ENCODE results near the gene FNBP1.
"Not testable (repeated sequence)": the region's sequence is repeated elsewhere in the genome, so short reads cannot be mapped to it uniquely, and the experiment has no call there.

Gene FNBP1

DNA sequence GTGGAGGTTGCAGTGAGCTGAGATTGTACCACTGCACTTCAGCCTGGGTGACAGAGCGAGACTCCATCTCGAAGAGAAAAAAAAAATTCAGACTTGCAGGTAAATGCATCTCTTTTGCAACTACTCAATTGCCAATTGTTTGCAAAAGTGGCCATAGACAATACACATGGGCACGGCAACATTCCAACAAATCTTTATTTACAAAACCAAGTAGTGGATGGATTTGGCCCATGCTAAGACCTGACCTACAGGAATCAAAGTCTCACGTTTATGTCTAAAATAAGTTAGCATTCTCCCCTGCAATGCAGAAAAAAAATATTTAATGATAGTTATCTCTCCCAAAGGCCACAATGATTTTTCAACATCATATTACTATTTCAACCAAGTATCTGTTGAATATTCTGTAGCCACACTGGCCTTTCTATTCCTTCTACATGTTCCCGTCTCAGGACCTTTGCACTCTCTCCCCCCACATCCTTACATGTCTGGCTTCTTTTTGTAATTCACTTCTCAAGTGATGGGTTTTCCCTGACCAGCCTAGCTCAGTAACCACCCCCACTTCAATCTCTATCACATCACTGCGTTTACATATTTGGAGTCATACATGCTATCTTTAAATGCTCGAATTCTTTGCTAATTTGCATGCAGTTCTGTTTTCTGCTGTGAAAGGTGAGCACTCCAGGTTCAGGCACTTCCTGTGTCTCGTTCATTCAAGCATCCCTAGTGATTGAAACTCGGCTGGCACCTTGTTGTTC is 54.2 kb downstream of the FNBP1 start:
- H3K27me3 Mint-ChIP-seq = no peaks in the 10 kb centered on the region
- no peak overlapping the region for H3K4me3 Mint-ChIP-seq
- peaks cover 64% of the 10 kb centered on the region for H3K4me1 Mint-ChIP-seq
- peak overlapping the region; percentile 82 for H3K27ac Mint-ChIP-seq
- CTCF ChIA-PET = no interaction called here
- H3K9me3 Mint-ChIP-seq = no peaks in the 10 kb centered on the region
- no peak for DNase-seq
- H3K36me3 Mint-ChIP-seq = peaks cover 46% of the 10 kb centered on the region

DNA sequence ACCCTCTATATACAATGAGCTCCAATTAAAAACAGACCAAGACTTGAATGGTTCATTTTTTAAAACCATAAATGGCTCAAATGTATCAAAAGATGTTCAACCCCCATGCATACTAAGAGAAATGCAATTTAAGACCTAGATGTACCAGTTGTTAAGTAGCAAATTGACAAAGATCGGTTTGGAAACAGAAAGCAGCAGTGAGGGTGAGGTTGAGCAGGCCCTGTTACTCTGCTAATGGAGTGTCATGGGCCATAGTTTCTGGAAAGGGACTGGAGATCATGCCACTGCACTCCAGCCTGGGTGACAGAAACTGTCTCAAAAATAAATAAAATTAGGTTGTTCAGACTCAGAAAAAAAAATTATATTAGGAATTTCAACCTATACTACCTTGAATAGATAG is 55.0 kb downstream of the FNBP1 start:
- peak overlapping the region; percentile 58 for H3K27ac Mint-ChIP-seq
- H3K4me3 Mint-ChIP-seq = no peak overlapping the region
- no peak for DNase-seq
- no peaks in the 10 kb centered on the region for H3K27me3 Mint-ChIP-seq
- H3K4me1 Mint-ChIP-seq = peaks cover 64% of the 10 kb centered on the region
- H3K36me3 Mint-ChIP-seq = peaks cover 45% of the 10 kb centered on the region
- no peaks in the 10 kb centered on the region for H3K9me3 Mint-ChIP-seq
- CTCF ChIA-PET = interaction anchor here (1.0 kb wide), 1 partner anchor 51 kb away, joined by 3 read pairs; no protein-coding TSS in a partner anchor

DNA sequence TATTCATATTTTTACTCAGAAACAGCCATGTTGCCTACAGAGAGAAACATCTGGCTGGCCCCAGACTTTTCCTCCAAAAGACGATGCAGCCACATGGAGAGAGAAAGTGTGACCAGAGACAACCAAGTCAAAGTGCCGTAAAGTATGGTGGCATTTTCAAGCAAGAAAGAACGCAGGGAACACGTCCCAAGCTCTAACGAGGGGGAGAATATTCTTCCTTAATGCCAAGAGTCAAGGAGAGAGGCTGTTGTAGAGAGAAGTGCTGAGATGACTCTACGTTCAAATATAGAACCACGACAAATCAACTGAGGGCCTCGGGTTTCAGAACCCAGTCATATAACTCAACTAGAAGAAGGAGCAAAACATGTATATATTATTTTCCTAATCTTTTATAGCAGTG is 55.9 kb downstream of the FNBP1 start:
- DNase-seq = no peak
- H3K36me3 Mint-ChIP-seq = peaks cover 44% of the 10 kb centered on the region
- H3K4me1 Mint-ChIP-seq = peaks cover 61% of the 10 kb centered on the region
- peak overlapping the region; percentile 52 for H3K27ac Mint-ChIP-seq
- H3K4me3 Mint-ChIP-seq = no peak overlapping the region
- no peaks in the 10 kb centered on the region for H3K9me3 Mint-ChIP-seq
- CTCF ChIA-PET = no interaction called here
- no peaks in the 10 kb centered on the region for H3K27me3 Mint-ChIP-seq

DNA sequence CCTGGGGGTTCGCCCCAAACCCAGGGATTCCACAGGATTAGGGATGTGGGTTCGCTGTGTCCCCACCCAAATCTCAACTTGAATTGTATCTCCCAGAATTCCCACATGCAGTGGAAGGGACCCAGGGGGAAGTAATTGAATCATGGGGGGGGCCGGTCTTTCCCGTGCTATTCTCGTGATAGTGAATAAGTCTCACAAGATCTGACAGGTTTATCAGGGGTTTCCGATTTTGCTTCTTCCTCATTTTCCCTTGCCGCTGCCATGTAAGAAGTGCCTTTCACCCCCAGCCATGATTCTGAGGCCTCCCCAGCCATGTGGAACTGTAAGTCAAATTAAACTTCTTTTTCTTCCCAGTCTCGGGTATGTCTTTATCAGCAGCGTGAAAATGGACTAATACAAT is 58.4 kb downstream of the FNBP1 start:
- H3K27ac Mint-ChIP-seq, CTCF ChIA-PET, DNase-seq, H3K27me3 Mint-ChIP-seq, H3K9me3 Mint-ChIP-seq: not testable (repeated sequence)
- peak overlapping the region; percentile 7 for H3K4me3 Mint-ChIP-seq
- H3K36me3 Mint-ChIP-seq = peaks cover 37% of the 10 kb centered on the region
- peaks cover 43% of the 10 kb centered on the region for H3K4me1 Mint-ChIP-seq

DNA sequence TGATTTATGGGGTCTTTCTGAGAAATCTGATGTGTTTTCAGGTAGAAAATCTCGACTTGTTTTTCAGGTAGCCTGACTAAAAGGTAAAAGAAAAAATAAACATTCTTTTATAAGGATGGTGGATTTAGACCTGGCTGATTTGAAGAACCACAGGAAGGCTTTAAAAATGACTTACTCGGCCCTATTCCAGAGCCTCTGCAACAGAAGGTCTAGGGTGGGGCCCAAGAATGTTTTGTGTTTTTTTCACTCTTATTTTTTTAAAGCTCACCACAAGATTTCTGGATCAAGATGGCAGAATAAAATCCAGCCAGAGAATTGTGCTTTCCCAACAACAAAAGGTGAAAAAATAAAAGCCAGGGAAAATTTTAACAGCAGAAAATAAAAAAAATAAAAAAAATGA is 59.1 kb downstream of the FNBP1 start:
- H3K27ac Mint-ChIP-seq = no peak overlapping the region
- H3K27me3 Mint-ChIP-seq = no peaks in the 10 kb centered on the region
- no peaks in the 10 kb centered on the region for H3K9me3 Mint-ChIP-seq
- H3K36me3 Mint-ChIP-seq = peaks cover 37% of the 10 kb centered on the region
- peaks cover 39% of the 10 kb centered on the region for H3K4me1 Mint-ChIP-seq
- CTCF ChIA-PET = no interaction called here
- DNase-seq = no peak
- H3K4me3 Mint-ChIP-seq = no peak overlapping the region

DNA sequence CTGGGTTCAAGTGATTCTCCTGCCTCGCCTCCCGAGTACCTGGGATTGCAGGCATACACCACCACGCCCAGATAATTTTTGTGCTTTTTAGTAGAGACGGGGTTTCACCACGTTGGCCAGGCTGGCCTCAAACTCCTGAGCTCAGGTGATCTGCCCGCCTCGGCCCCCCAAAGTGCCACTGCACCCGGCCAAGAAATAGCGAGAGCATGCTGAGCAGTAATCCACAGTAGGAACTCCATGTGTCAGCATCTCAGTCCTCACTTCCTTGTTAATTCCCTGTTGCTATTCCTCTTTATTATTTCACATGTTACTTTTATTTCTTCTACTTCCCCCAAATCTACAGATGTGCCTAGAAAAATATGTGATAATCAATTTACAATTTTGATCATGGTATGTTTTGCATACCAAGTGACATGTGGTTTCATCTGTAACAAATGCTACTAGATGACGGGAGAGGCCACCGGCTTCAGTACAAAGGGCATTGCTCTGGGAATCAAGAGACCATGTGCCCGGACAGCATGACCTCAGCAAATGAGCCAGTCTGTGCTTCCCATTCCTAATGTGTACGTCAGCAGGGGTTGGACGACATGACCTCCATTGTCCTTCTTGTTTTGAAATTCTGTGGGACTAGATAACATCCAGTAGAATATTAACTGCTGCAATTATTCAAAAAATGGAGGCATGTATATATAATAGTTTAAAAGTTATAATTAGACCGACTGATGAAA is 61.6 kb downstream of the FNBP1 start:
- Mint-ChIP-seq H3K9me3 (no peaks in the 10 kb centered on the region), H3K27me3 (no peaks in the 10 kb centered on the region), H3K27ac (peak overlapping the region; percentile 28), H3K36me3 (peaks cover 44% of the 10 kb centered on the region), H3K4me3 (no peak overlapping the region), H3K4me1 (peaks cover 28% of the 10 kb centered on the region)
- CTCF ChIA-PET = no interaction called here
- DNase-seq = no peak

DNA sequence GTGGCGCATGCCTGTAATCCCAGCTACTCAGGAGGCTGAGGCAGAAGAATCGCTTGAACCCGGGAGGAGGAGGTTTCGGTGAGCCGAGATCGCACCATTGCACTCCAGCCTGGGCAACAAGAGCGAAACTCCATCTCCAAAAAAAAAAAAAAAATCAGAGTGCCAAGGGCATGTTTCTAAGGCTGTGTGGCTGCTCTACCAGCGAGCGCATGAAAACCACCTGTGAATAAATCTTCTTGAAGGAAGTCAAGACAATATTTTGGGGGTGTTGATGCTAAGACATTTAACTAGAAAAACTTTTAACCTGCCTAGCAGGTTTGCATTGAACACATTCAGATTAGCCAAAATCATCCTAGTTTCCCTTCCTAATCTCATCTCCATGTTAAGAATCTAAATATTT is 62.8 kb downstream of the FNBP1 start:
- H3K4me1 Mint-ChIP-seq = peaks cover 24% of the 10 kb centered on the region
- not testable (repeated sequence) for DNase-seq, H3K4me3 Mint-ChIP-seq, H3K9me3 Mint-ChIP-seq, H3K27me3 Mint-ChIP-seq, H3K27ac Mint-ChIP-seq
- H3K36me3 Mint-ChIP-seq = peaks cover 46% of the 10 kb centered on the region
- CTCF ChIA-PET = interaction anchor here (0.7 kb wide), 1 partner anchor 49 kb away, joined by 4 read pairs; no protein-coding TSS in a partner anchor

DNA sequence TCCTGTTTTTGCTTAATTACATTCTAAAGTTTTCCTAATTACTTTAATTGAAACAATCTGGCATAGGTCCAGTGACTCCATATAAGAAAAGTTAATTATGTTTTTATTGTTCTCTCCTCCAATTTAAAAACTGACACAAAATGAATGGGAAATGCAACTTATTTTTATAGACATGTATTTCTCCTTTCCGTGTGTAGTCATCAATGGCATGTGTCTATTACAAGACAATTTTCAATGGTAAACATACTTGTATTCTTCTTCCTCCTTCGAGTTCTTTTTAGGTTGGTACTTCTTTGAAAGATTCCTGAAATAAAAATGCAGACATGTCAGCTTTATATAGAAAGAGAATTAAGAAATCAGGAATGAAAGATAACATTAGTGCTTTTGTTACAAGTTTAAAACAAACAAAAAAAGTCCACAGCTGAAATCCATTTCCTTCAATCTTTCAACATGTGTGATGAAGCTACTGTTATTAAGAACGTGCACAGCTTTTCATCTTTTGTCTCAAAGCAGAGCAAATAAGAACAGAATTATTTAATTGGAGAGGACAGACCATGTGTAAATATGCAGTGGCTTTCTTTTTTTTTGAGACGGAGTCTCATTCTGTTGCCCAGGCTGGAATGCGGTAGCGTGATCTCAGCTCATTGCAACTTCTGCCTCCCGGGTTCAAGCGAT is 63.8 kb downstream of the FNBP1 start:
- H3K36me3 Mint-ChIP-seq = peaks cover 44% of the 10 kb centered on the region
- CTCF ChIA-PET = interaction anchor here (0.5 kb wide), 1 partner anchor 24 kb away, joined by 3 read pairs; no protein-coding TSS in a partner anchor
- H3K9me3 Mint-ChIP-seq = no peaks in the 10 kb centered on the region
- H3K4me3 Mint-ChIP-seq = no peak overlapping the region
- peaks cover 15% of the 10 kb centered on the region for H3K4me1 Mint-ChIP-seq
- no peaks in the 10 kb centered on the region for H3K27me3 Mint-ChIP-seq
- DNase-seq = no peak
- H3K27ac Mint-ChIP-seq = no peak overlapping the region

DNA sequence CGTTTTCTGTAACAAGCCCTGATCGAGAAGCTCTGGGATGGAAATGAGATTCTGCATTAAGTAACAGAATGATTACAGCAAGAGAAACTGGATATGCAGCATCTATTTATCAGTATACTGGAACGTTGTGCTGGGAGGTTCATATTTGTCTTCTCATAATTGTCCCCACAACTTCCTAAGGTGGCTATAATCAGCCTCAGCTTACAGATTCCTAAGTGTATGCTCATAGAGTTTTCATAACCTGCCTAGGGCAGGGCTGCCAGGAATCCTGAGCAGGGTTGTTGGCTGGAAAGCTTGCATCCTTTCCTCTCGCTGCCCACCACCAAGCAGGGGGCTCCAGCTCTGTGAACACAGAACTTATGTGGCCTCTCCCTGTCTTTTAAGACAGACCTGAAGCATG is 70.2 kb downstream of the FNBP1 start:
- CTCF ChIA-PET = interaction anchor here (1.3 kb wide), 2 partner anchors 15 to 88 kb away, joined by 3 to 4 read pairs; no protein-coding TSS in a partner anchor

DNA sequence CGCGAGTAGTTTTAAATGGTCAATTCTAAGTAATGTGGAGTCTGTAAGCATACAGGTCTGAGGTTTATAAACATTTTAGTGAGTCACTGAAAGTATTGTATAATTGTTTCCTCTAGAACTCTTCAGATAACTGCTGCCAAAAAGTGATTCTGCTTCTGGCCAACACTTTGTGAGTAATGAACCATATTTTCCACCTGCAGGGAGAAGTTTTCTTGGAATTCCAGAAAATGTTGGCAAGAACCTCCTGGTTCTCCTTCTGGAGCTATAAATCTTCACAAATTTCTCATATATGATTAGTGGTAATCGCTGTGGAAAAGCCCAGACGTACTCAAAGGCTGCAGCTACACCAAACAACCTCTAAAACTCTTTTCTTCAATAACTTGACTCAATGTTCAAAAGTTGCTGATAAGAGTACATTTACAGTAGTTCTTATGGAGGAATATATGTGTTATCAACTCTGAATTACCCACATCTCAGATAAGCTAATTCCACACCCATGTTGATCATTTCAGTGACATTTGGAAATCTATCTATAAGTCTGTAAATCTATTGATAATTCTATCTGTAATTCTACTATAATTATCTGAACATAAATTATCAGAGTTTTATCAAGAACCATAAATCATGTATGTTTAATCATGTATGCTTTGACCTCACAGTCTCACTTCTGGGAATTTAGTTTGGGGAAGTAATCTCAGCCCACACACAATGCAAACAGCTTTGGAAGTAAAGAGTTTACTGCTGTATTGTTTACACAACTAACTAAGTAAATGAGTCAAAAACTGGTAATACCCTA is 74.1 kb downstream of the FNBP1 start:
- DNase-seq = no peak
- H3K4me1 Mint-ChIP-seq = peaks cover 47% of the 10 kb centered on the region
- H3K27ac Mint-ChIP-seq = no peak overlapping the region
- H3K9me3 Mint-ChIP-seq = no peaks in the 10 kb centered on the region
- H3K36me3 Mint-ChIP-seq = peaks cover 58% of the 10 kb centered on the region
- CTCF ChIA-PET = interaction anchor here (0.6 kb wide), 1 partner anchor 93 kb away, joined by 3 read pairs; no protein-coding TSS in a partner anchor
- H3K4me3 Mint-ChIP-seq = no peak overlapping the region
- H3K27me3 Mint-ChIP-seq = no peaks in the 10 kb centered on the region

More for the DNA sequence above, 70.2 kb downstream of the FNBP1 start:
- Mint-ChIP-seq H3K4me1 (peaks cover 13% of the 10 kb centered on the region), H3K27ac (no peak overlapping the region), H3K36me3 (peaks cover 51% of the 10 kb centered on the region), H3K9me3 (no peaks in the 10 kb centered on the region), H3K27me3 (no peaks in the 10 kb centered on the region), H3K4me3 (no peak overlapping the region)
- no peak for DNase-seq

DNA sequence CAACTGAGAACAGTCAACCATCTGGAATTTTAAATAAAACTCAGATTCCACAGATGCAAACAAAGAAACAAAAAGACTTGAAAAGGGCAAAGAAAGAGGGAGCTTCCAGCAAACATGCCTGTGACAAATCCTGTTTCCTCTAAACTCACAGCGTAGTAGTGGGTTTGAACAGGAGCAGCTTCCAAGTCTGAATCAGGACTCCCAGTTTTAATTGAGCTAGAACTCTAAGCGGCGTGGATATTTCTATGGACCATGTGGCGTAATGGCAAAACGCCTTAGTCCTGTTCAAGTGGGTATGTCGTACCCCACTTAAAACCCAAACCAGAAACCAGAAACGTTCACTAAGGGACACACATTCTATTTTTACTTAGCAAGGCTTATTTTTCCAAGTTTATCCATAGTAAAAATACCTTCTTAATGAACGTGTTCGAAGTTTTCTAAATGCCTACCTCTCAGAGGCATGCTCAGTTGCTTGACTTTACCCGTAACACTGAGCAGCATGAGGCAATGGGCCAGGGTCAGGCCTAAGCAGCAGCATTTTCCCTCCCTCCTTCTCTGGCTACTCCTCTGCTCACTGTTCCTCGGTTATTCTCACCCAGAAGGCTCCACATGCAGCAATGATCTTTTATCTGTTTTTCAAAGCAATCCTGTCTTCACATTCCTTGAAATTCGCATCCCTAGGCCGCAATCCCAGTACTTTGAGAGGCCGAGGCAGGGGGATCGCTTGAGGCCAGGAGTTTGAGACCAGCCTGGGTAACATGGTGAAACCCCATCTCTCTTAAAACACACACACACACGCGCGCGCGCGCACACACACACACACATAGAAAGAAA is 77.9 kb downstream of the FNBP1 start:
- DNase-seq = no peak
- Mint-ChIP-seq H3K4me3 (no peak overlapping the region), H3K9me3 (no peaks in the 10 kb centered on the region), H3K27ac (peak overlapping the region; percentile 98), H3K36me3 (peaks cover 56% of the 10 kb centered on the region), H3K27me3 (no peaks in the 10 kb centered on the region), H3K4me1 (peaks cover 75% of the 10 kb centered on the region)
- CTCF ChIA-PET = interaction anchor here (1.5 to 1.6 kb wide), 2 partner anchors 39 to 79 kb away, joined by 4 to 12 read pairs; no protein-coding TSS in a partner anchor

DNA sequence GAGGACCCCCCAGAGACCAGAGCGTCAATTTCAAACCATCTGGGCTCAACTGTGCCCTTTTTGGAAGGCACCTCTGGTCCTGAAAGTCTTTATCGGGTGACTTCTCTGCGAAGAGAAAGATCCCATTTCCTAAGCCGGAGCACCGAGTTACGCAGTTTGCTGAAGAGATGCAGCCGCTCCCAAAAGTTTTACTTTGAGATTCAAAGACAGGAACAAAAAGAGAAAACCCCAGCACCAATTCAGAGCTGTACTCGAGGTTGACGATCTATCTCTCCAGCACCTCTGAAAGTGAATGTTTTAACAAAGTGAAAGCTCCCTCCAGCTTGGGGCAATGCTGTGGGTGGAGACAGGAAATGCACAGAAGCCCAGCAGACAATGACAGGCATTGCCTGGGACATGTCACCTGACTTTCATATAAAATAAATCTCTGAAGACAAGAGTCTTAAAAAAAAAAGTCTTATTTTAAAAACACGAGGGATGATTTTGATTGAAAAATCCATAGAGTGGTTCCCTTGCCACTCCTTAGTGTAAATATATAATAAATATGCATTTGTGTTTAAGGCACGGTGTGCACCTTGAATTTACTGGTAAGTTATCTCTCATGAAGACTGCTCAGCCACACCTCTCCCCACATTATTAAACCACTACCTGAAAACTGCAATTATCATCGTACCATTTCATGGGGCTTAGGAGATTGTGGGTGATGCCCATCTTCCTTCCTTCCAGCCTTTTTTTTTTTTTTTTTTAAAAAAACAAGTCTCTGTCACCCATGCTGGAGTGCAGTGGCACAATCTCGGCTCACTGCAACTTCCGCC is 79.9 kb downstream of the FNBP1 start:
- peaks cover 58% of the 10 kb centered on the region for H3K36me3 Mint-ChIP-seq
- peak overlapping the region; percentile 98 for H3K27ac Mint-ChIP-seq
- H3K27me3 Mint-ChIP-seq = no peaks in the 10 kb centered on the region
- peak; percentile 87 for DNase-seq
- peak overlapping the region; percentile 78 for H3K4me3 Mint-ChIP-seq
- CTCF ChIA-PET = interaction anchor here (0.7 to 1.6 kb wide), 3 partner anchors 37 to 234 kb away, joined by 3 to 12 read pairs (median 4); no protein-coding TSS in a partner anchor
- H3K4me1 Mint-ChIP-seq = peaks cover 76% of the 10 kb centered on the region
- no peaks in the 10 kb centered on the region for H3K9me3 Mint-ChIP-seq

All from activated naive CD4-positive, alpha-beta T cell treated with anti-CD3 and anti-CD28 coated beads, Interleukin-2, amount 10 ng/mL, durations not matched to agents 7 days and 5 days (primary cell).